H9 (cell line): ENCODE results near the gene TIA1. TPM values are rescaled to one million over a fixed set of nuclear protein-coding genes. Genes with fewer than 3 reads are reported as not detected.

Experiments used
- DNase-seq: peaks from one replicate; pipeline ENCODE4 v3.0.0-alpha.2; 2017
- H2AFZ ChIP-seq: one replicate; pipeline ENCODE4 v1.6.1; 2013; ENCODE audit warnings: mild to moderate bottlenecking, low read length, control low read depth, moderate library complexity
- H2AK5ac ChIP-seq: 2 replicates; pipeline ENCODE4 v1.6.1; 2013; ENCODE audit warnings: low read length, control low read depth, mixed read lengths; ENCODE audit not compliant: insufficient read length
- H2BK120ac ChIP-seq: one replicate; pipeline ENCODE4 v1.6.1; 2013; ENCODE audit warnings: low read depth, mild to moderate bottlenecking, low read length, control low read depth, inconsistent platforms; ENCODE audit not compliant: poor library complexity, severe bottlenecking
- H2BK12ac ChIP-seq: 2 replicates; pipeline ENCODE4 v1.6.1; 2013; ENCODE audit warnings: low read length, control low read depth, mixed read lengths, low read depth; ENCODE audit not compliant: insufficient read length
- H2BK15ac ChIP-seq: 2 replicates; pipeline ENCODE4 v1.6.1; 2013; ENCODE audit warnings: low read depth, low read length, control low read depth
- H2BK20ac ChIP-seq: one replicate; pipeline ENCODE4 v1.6.1; 2013; ENCODE audit warnings: low read depth, mild to moderate bottlenecking, low read length, control low read depth, inconsistent platforms; ENCODE audit not compliant: poor library complexity, severe bottlenecking
- H2BK5ac ChIP-seq: 2 replicates; pipeline ENCODE4 v1.6.1; 2013; ENCODE audit warnings: low read length, control low read depth, mixed read lengths; ENCODE audit not compliant: insufficient read length
- H3K14ac ChIP-seq: 2 replicates; pipeline ENCODE4 v1.6.1; 2013; ENCODE audit warnings: low read length, control low read depth; ENCODE audit not compliant: insufficient read depth
- H3K18ac ChIP-seq: 2 replicates; pipeline ENCODE4 v1.6.1; 2013; ENCODE audit warnings: low read depth, mild to moderate bottlenecking, mixed read lengths, low read length, control low read depth; ENCODE audit not compliant: insufficient read length
- H3K23ac ChIP-seq: 2 replicates; pipeline ENCODE4 v1.6.1; 2013; ENCODE audit warnings: low read length, control low read depth, mixed read lengths, low read depth; ENCODE audit not compliant: insufficient read length
- H3K23me2 ChIP-seq: 2 replicates; pipeline ENCODE4 v1.6.1; 2013; ENCODE audit warnings: low read depth, mild to moderate bottlenecking, mixed read lengths, low read length, control low read depth; ENCODE audit not compliant: insufficient read length, poor library complexity, severe bottlenecking
- H3K27ac ChIP-seq: 2 replicates; pipeline ENCODE4 v1.5.1; 2013; ENCODE audit warnings: low read length, control low read depth, mixed read lengths, low read depth; ENCODE audit not compliant: insufficient read length
- H3K27me3 ChIP-seq: 2 replicates; pipeline ENCODE4 v1.6.1; 2013; ENCODE audit warnings: low read length, control low read depth, inconsistent platforms; ENCODE audit not compliant: insufficient read depth
- H3K4ac ChIP-seq: 2 replicates; pipeline ENCODE4 v1.6.1; 2013; ENCODE audit warnings: low read depth, mild to moderate bottlenecking, control low read depth, inconsistent platforms, low read length, moderate library complexity
- H3K4me1 ChIP-seq: 2 replicates; pipeline ENCODE4 v1.6.1; 2013; ENCODE audit warnings: low read length, control low read depth, inconsistent platforms; ENCODE audit not compliant: insufficient read depth
- H3K4me2 ChIP-seq: 2 replicates; pipeline ENCODE4 v1.6.1; 2013; ENCODE audit warnings: low read length, control low read depth, mixed read lengths; ENCODE audit not compliant: insufficient read length, insufficient read depth
- H3K56ac ChIP-seq: 2 replicates; pipeline ENCODE4 v1.6.1; 2013; ENCODE audit warnings: low read depth, mild to moderate bottlenecking, mixed read lengths, low read length, control low read depth; ENCODE audit not compliant: insufficient read length
- H3K79me1 ChIP-seq: 2 replicates; pipeline ENCODE4 v1.6.1; 2013; ENCODE audit warnings: low read depth, mild to moderate bottlenecking, moderate library complexity, low read length, control low read depth, inconsistent platforms; ENCODE audit not compliant: insufficient read depth, poor library complexity, severe bottlenecking
- H3K79me2 ChIP-seq: 2 replicates; pipeline ENCODE4 v1.6.1; 2013; ENCODE audit warnings: low read length, control low read depth, inconsistent platforms; ENCODE audit not compliant: insufficient read depth
- H3K9ac ChIP-seq: 2 replicates; pipeline ENCODE4 v1.6.1; 2013; ENCODE audit warnings: low read length, control low read depth, mixed read lengths; ENCODE audit not compliant: insufficient read length; ENCODE audit errors: extremely low read depth
- H3K9me3 ChIP-seq: one replicate; pipeline ENCODE4 v1.6.1; 2013; ENCODE audit warnings: low read depth, low read length, inconsistent platforms; ENCODE audit not compliant: control insufficient read depth
- H3T11ph ChIP-seq: one replicate; pipeline ENCODE4 v1.6.1; 2013; ENCODE audit warnings: mild to moderate bottlenecking, low read length, control low read depth, inconsistent platforms
- H4K20me1 ChIP-seq: one replicate; pipeline ENCODE4 v1.6.1; 2013; ENCODE audit not compliant: control insufficient read depth, insufficient read length, insufficient read depth
- H4K5ac ChIP-seq: 2 replicates; pipeline ENCODE4 v1.6.1; 2013; ENCODE audit warnings: low read depth, mild to moderate bottlenecking, mixed read lengths, low read length, control low read depth; ENCODE audit not compliant: insufficient read length
- H4K8ac ChIP-seq: replicated peaks from 2 replicates; pipeline ENCODE4 v1.6.1; 2013; ENCODE audit warnings: low read length, control low read depth, mixed read lengths, low read depth; ENCODE audit not compliant: insufficient read length
- H4K91ac ChIP-seq: 2 replicates; pipeline ENCODE4 v1.6.1; 2013; ENCODE audit warnings: low read depth, mild to moderate bottlenecking, moderate library complexity, mixed read lengths, low read length, control low read depth; ENCODE audit not compliant: insufficient read length
- H3K27ac Mint-ChIP-seq, 3 experiments: 2 replicates in 2 of 3; 3 replicates in 1 of 3; pipeline ENCODE4 v1.8.0; 2020 to 2021; ENCODE audit warnings: mixed read lengths in 3 of 3, mild to moderate bottlenecking in 1 of 3, moderate library complexity in 1 of 3
- H3K27me3 Mint-ChIP-seq: 2 replicates; pipeline ENCODE4 v1.8.0; 2021; ENCODE audit warnings: low read depth, mild to moderate bottlenecking, moderate library complexity, mixed read lengths
- H3K36me3 Mint-ChIP-seq, 3 experiments: 2 replicates in 2 of 3; 3 replicates in 1 of 3; pipeline ENCODE4 v1.8.0; 2020 to 2021; ENCODE audit warnings: low read depth in 3 of 3, mixed read lengths in 3 of 3; ENCODE audit not compliant: insufficient read depth in 1 of 3
- H3K4me1 Mint-ChIP-seq, 2 experiments: 2 replicates each; pipeline ENCODE4 v1.8.0; 2020; ENCODE audit warnings: mixed read lengths in 2 of 2
- H3K4me3 Mint-ChIP-seq, 2 experiments: 2 replicates in 1 of 2; 3 replicates in 1 of 2; pipeline ENCODE4 v1.8.0; 2020 to 2021; ENCODE audit warnings: mild to moderate bottlenecking in 2 of 2, mixed read lengths in 2 of 2, moderate library complexity in 1 of 2
- H3K9me3 Mint-ChIP-seq, 2 experiments: 2 replicates in 1 of 2; 3 replicates in 1 of 2; pipeline ENCODE4 v1.8.0; 2020; ENCODE audit warnings: mild to moderate bottlenecking in 2 of 2, mixed read lengths in 2 of 2, moderate library complexity in 1 of 2
- CTCF ChIP-seq: fragments of 200-600 bp; sonication (generic); conservative IDR thresholded peaks from 3 replicates; pipeline ENCODE4 v1.8.0; 2021; ENCODE audit warnings: antibody characterized with exemption, mild to moderate bottlenecking
- WGBS: extraction: QIAGEN DNeasy Blood & Tissue Kit; methylation state at CpG from one replicate; pipeline ENCODE4 v1.1.7; 2013; ENCODE audit warnings: missing lambda C conversion rate, low lambda C conversion rate, mixed read lengths; ENCODE audit not compliant: insufficient read length; ENCODE audit errors: extremely low coverage; 5-methylcytosine and 5-hydroxymethylcytosine counted together
- total RNA-seq: library from RNA; stranded (reverse); gene quantifications from 2 replicates; pipeline ENCODE4 v1.2.1, GENCODE V29; 2021

TIA1 gene
- total RNA-seq, 1 experiment from 2014 or later: 193 TPM

- Histone ChIP-seq H3K14ac (no peak overlapping the region), H3T11ph (no peak overlapping the region), H3K9me3 (no peaks in the 10 kb centered on the region), H3K56ac (no peak overlapping the region), H3K79me2 (no peaks in the 10 kb centered on the region), H4K20me1 (no peaks in the 10 kb centered on the region), H2BK15ac (no peak overlapping the region), H2BK20ac (no peak overlapping the region), H4K5ac (no peak overlapping the region), H3K23me2 (no peaks in the 10 kb centered on the region), H3K23ac (no peak overlapping the region), H2BK12ac (no peak overlapping the region), H3K27me3 (no peaks in the 10 kb centered on the region), H4K91ac (no peak overlapping the region), H3K79me1 (no peaks in the 10 kb centered on the region), H3K4ac (no peak overlapping the region), H3K27ac (no peak overlapping the region), H2BK120ac (no peak overlapping the region), H2AK5ac (no peak overlapping the region), H2AFZ (no peak overlapping the region), H4K8ac (no peak overlapping the region), H3K4me2 (no peak overlapping the region), H3K9ac (no peak overlapping the region), H3K18ac (no peak overlapping the region), H2BK5ac (no peak overlapping the region), H3K4me1 (no peaks in the 10 kb centered on the region)
- Mint-ChIP-seq H3K27ac (no peak overlapping the region), H3K9me3 (no peaks in the 10 kb centered on the region; a peak in 1 of 5 replicates), H3K27me3 (no peaks in the 10 kb centered on the region), H3K4me3 (no peak overlapping the region), H3K4me1 (peaks cover 3 to 7% of the 10 kb centered on the region in 2 experiments; a peak in 1 of 4 replicates), H3K36me3 (no peaks in the 10 kb centered on the region)
- WGBS: no CpG with 5 or more reads among the region's 4 CpGs
- no peak for DNase-seq
- no peak for TF ChIP-seq CTCF
These were observed 49.0 kb downstream of the TIA1 start for GRCh38 chr2:70199320-70199864.
